ENCODE results near the gene ZNF536.

ZNF536 gene

GRCh38 chr19:30579419-30579818, 207.2 kb downstream of the ZNF536 start:
- H3K4me3 Mint-ChIP-seq = no peak overlapping the region
- DNase-seq = no peak
- TF ChIP-seq CTCF (IDR thresholded peaks at IDR 0.05) = no peak
- no peak overlapping the region for H3K27ac Mint-ChIP-seq
- H3K4me1 Mint-ChIP-seq = peaks cover 6% of the 10 kb centered on the region
- H3K9me3 Mint-ChIP-seq = no peaks in the 10 kb centered on the region
- peaks cover 30% of the 10 kb centered on the region for H3K27me3 Mint-ChIP-seq (ENCODE audit: low read depth, poor library complexity)
- no peaks in the 10 kb centered on the region for H3K36me3 Mint-ChIP-seq (ENCODE audit: low read depth)

DNA sequence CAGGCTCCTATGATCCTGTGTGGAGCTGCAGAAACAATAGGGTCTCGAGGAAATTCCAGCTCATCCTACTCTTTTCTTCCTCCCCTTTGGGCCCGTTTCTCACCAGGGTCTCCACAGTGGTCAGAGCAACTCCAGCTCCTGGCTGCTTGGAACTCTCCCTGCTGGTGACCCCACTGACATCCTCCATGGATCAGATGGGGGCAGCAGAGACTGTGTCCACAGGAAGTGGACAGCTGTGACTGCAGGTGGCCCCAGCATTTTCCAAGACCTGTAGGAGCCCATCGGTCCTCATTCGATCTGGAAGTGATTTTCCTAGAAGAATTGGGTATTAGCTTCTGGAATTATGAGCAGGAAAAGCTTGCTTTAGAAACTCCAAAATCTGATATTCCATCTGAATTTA, 208.5 kb downstream of the ZNF536 start:
- no peak overlapping the region for H3K27ac Mint-ChIP-seq
- peaks cover 29% of the 10 kb centered on the region for H3K27me3 Mint-ChIP-seq (ENCODE audit: low read depth, poor library complexity)
- no peaks in the 10 kb centered on the region for H3K9me3 Mint-ChIP-seq
- DNase-seq = no peak
- no peaks in the 10 kb centered on the region for H3K36me3 Mint-ChIP-seq (ENCODE audit: low read depth)
- no peak overlapping the region for H3K4me3 Mint-ChIP-seq
- H3K4me1 Mint-ChIP-seq = peaks cover 6% of the 10 kb centered on the region
- no peak for TF ChIP-seq CTCF (IDR thresholded peaks at IDR 0.05)

DNA sequence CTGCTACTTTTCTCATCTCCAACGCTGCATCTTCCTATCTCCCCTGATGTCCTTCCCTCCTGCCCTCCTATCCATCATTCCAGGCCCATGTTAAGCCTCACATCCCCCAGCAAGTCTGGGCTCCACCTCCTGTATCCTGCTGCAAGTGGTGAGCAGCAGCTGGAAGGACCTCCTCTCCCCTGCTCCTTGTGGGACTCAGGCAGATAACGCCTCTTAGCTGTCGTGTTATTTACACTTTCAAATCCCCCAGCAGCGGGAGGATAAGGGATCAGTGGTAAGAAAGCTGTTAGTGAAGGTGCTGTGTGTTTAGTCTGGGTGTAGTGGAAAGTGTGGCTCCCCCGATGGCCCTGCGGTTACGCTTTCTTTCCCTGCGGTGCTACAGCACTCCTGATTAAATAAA, 211.9 kb downstream of the ZNF536 start:
- H3K27me3 Mint-ChIP-seq (ENCODE audit: low read depth, poor library complexity) = peaks cover 44% of the 10 kb centered on the region
- TF ChIP-seq CTCF (IDR thresholded peaks at IDR 0.05) = no peak
- H3K4me3 Mint-ChIP-seq = no peak overlapping the region
- DNase-seq = no peak
- no peak overlapping the region for H3K27ac Mint-ChIP-seq
- no peaks in the 10 kb centered on the region for H3K9me3 Mint-ChIP-seq
- H3K4me1 Mint-ChIP-seq = peaks cover 6% of the 10 kb centered on the region
- no peaks in the 10 kb centered on the region for H3K36me3 Mint-ChIP-seq (ENCODE audit: low read depth)

DNA sequence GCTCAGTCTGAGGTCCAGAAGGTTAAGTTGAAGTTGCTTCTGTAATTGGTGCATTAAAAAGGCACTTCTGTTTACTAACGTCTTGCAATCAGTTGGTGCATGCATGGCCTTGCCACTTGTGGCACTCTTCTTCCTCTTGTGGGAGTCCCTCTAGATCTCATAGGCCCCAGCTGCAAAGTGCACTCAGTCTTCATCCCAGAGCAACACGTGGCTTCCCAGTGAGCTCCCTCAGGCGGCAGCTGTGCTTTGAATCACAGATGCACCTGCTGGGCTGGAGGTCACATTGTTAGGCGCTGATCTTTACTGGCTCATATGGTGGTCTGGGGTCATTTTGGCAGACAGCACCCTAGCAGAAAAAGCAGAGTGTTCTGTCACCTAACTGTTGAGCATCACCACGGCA, 215.7 kb downstream of the ZNF536 start:
- Mint-ChIP-seq H3K27ac (no peak overlapping the region), H3K4me1 (peaks cover 6% of the 10 kb centered on the region), H3K36me3 (ENCODE audit: low read depth) (no peaks in the 10 kb centered on the region), H3K27me3 (ENCODE audit: low read depth, poor library complexity) (peaks cover 28% of the 10 kb centered on the region), H3K9me3 (peaks cover 4% of the 10 kb centered on the region), H3K4me3 (no peak overlapping the region)
- TF ChIP-seq CTCF (IDR thresholded peaks at IDR 0.05) = no peak
- DNase-seq = no peak

DNA sequence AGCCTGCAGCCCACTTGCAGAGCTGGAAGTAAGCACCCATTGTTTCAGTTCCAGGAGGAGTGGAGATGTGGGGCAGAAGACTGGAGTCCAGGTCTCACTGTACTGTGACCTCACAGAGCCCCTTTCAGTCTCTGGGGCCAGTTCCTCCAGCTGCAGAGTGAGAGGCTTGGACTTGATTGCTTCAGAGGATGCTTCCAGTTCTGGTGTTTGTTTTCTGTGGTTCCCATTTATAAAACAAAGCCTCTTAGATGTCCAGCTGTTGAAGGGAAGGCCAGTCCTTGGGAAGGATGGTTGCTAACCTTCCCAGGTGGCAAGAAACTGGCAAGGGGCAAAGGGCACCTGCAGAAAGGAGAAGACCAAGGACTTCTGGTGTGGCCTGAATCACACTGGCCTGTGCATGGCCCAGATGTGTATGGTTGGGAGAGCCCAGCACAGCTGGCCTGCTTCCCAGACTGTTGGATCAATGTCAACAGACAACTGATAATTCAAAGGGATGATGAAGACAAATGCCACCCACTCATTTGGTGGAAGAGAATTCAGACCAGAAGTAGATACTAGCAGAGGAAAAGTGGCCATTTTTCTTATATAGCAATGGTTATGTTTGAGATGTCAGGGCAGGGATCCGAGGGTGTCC, 218.5 kb downstream of the ZNF536 start:
- Mint-ChIP-seq H3K4me3 (no peak overlapping the region), H3K27ac (no peak overlapping the region), H3K9me3 (peaks cover 4% of the 10 kb centered on the region), H3K4me1 (peaks cover 12% of the 10 kb centered on the region), H3K36me3 (ENCODE audit: low read depth) (no peaks in the 10 kb centered on the region), H3K27me3 (ENCODE audit: low read depth, poor library complexity) (peaks cover 23% of the 10 kb centered on the region)
- TF ChIP-seq CTCF (IDR thresholded peaks at IDR 0.05) = no peak
- no peak for DNase-seq

DNA sequence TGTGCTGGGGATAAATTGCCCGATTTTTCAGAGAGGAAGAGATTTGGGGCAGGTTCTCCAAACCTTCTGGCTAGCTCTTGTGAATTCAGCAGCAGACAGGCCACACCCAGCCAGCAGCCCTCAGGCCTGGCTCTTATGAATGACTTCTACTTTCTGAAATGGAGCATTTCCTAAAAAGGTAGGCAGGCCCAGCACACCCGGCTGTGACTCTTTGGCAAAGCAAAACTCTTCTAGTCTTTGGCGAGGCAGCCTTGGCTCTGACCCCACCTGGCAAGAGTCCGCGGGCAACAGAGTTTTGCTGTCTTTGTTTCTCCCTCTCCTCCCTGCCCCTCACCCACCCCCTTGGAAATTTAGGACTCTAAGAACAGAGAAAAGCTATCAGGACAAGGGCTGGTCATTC, 221.2 kb downstream of the ZNF536 start:
- Mint-ChIP-seq H3K9me3 (peaks cover 4% of the 10 kb centered on the region), H3K4me1 (peaks cover 27% of the 10 kb centered on the region), H3K36me3 (ENCODE audit: low read depth) (no peaks in the 10 kb centered on the region), H3K4me3 (no peak overlapping the region), H3K27ac (no peak overlapping the region), H3K27me3 (ENCODE audit: low read depth, poor library complexity) (peaks cover 17% of the 10 kb centered on the region)
- TF ChIP-seq CTCF (IDR thresholded peaks at IDR 0.05) = no peak
- no peak for DNase-seq

All from nephron progenitor cell (in vitro differentiated cells).